GM23338 (cell line): Measurements from ENCODE around the gene USP31. TPM values are rescaled to one million over a fixed set of nuclear protein-coding genes. Genes with fewer than 3 reads are reported as not detected.

Experiments
- ATAC-seq: fragments of 200-7000 bp; cut with Tn5 transposase; 3 replicates; pipeline ENCODE4 v1.9.1; 2020
- DNase-seq: peaks from one replicate; pipeline ENCODE4 v3.0.0-alpha.2; 2015; ENCODE audit warnings: low spot score
- H2AFZ ChIP-seq: fragments of 200-600 bp; sonication (generic); 2 replicates; pipeline ENCODE4 v1.8.0; 2016; ENCODE audit warnings: antibody characterized with exemption, mild to moderate bottlenecking, moderate library complexity
- H3F3A ChIP-seq: fragments of 200-600 bp; sonication (generic); replicated peaks from 2 replicates; pipeline ENCODE4 v1.8.0; 2017; ENCODE audit warnings: antibody characterized with exemption, mixed run types, low read depth
- H3K27ac ChIP-seq: fragments of 200-600 bp; sonication (generic); 2 replicates; pipeline ENCODE4 v1.6.1; 2016; ENCODE audit warnings: low read depth
- H3K27me3 ChIP-seq: fragments of 200-600 bp; sonication (generic); 2 replicates; pipeline ENCODE4 v1.8.0; 2016; ENCODE audit warnings: mild to moderate bottlenecking, mixed run types, moderate library complexity; ENCODE audit not compliant: insufficient read depth
- H3K36me3 ChIP-seq: fragments of 200-600 bp; sonication (generic); 2 replicates; pipeline ENCODE4 v1.8.0; 2016; ENCODE audit warnings: mild to moderate bottlenecking; ENCODE audit not compliant: insufficient read depth
- H3K4me1 ChIP-seq: fragments of 200-600 bp; sonication (generic); 2 replicates; pipeline ENCODE4 v1.8.0; 2016; ENCODE audit warnings: mild to moderate bottlenecking, moderate library complexity; ENCODE audit not compliant: insufficient read depth
- H3K4me2 ChIP-seq: fragments of 200-600 bp; sonication (generic); 2 replicates; pipeline ENCODE4 v1.7.1; 2017; ENCODE audit warnings: mixed run types
- H3K4me3 ChIP-seq: fragments of 200-600 bp; sonication (generic); 2 replicates; pipeline ENCODE4 v1.6.1; 2016; ENCODE audit warnings: mixed run types
- H3K79me2 ChIP-seq: fragments of 200-600 bp; sonication (generic); replicated peaks from 2 replicates; pipeline ENCODE4 v1.8.0; 2017; ENCODE audit warnings: mild to moderate bottlenecking; ENCODE audit not compliant: insufficient read depth
- H3K9me2 ChIP-seq: fragments of 200-600 bp; sonication (generic); 2 replicates; pipeline ENCODE4 v1.8.0; 2017; ENCODE audit not compliant: insufficient read depth
- H4K20me1 ChIP-seq: fragments of 200-600 bp; sonication (generic); replicated peaks from 2 replicates; pipeline ENCODE4 v1.8.0; 2017; ENCODE audit warnings: mild to moderate bottlenecking; ENCODE audit not compliant: insufficient read depth
- H3K27ac Mint-ChIP-seq: 2 replicates; pipeline ENCODE4 v1.8.0; 2020; ENCODE audit warnings: inconsistent platforms, mild to moderate bottlenecking, moderate library complexity, mixed read lengths
- H3K27me3 Mint-ChIP-seq: 3 replicates; pipeline ENCODE4 v1.8.0; 2022; ENCODE audit warnings: low read depth, mild to moderate bottlenecking, moderate library complexity, mixed read lengths, inconsistent platforms; ENCODE audit not compliant: insufficient read depth, poor library complexity
- H3K36me3 Mint-ChIP-seq: 3 replicates; pipeline ENCODE4 v1.8.0; 2021; ENCODE audit warnings: low read depth, mild to moderate bottlenecking, inconsistent platforms, moderate library complexity, mixed read lengths
- H3K4me1 Mint-ChIP-seq: 3 replicates; pipeline ENCODE4 v1.8.0; 2020; ENCODE audit warnings: mild to moderate bottlenecking, inconsistent platforms, mixed read lengths
- H3K4me3 Mint-ChIP-seq: 3 replicates; pipeline ENCODE4 v1.8.0; 2021; ENCODE audit warnings: moderate library complexity, mild to moderate bottlenecking, inconsistent platforms, mixed read lengths
- H3K9me3 Mint-ChIP-seq: 3 replicates; pipeline ENCODE4 v1.8.0; 2020; ENCODE audit warnings: moderate library complexity, mild to moderate bottlenecking, inconsistent platforms, mixed read lengths
- CREB1 ChIP-seq: fragments of 250-450 bp; sonication (Bioruptor Pico); IDR thresholded peaks from 2 replicates; pipeline ENCODE4 v1.5.0; 2020; ENCODE audit warnings: low read depth, mild to moderate bottlenecking, moderate library complexity
- EZH2 ChIP-seq: fragments of 200-600 bp; sonication (generic); IDR thresholded peaks from one replicate; pipeline ENCODE4 v1.8.0; 2017; ENCODE audit warnings: antibody characterized with exemption, mild to moderate bottlenecking, low read depth; ENCODE audit not compliant: unreplicated experiment
- JUNB ChIP-seq: IDR thresholded peaks from one replicate; pipeline ENCODE4 v1.6.1; 2016; ENCODE audit warnings: antibody characterized with exemption; ENCODE audit not compliant: unreplicated experiment
- NANOG ChIP-seq: IDR thresholded peaks from 2 replicates; pipeline ENCODE4 v1.6.1; 2016; ENCODE audit warnings: antibody characterized with exemption, borderline replicate concordance
- REST ChIP-seq: IDR thresholded peaks from one replicate; pipeline ENCODE4 v1.6.1; 2018; ENCODE audit warnings: antibody characterized with exemption; ENCODE audit not compliant: unreplicated experiment
- STAT1 ChIP-seq: IDR thresholded peaks from one replicate; pipeline ENCODE4 v1.6.1; 2016; ENCODE audit warnings: antibody characterized with exemption; ENCODE audit not compliant: unreplicated experiment
- ZNF114 ChIP-seq: fragments of 250-450 bp; sonication (Bioruptor Pico); IDR thresholded peaks from 2 replicates; pipeline ENCODE4 v1.5.0; 2020; ENCODE audit warnings: mild to moderate bottlenecking, moderate library complexity
- ZNF331 ChIP-seq: fragments of 250-450 bp; sonication (Bioruptor Pico); IDR thresholded peaks from 2 replicates; pipeline ENCODE4 v1.5.0; 2020; ENCODE audit warnings: low read depth, mild to moderate bottlenecking, moderate library complexity
- ZNF462 ChIP-seq: fragments of 250-450 bp; sonication (Bioruptor Pico); IDR thresholded peaks from 2 replicates; pipeline ENCODE4 v1.5.0; 2020; ENCODE audit warnings: mild to moderate bottlenecking, moderate library complexity
- polyA plus RNA-seq: library from polyadenylated mRNA; unstranded; fragments of >200 nt; fragmentation: Nextera tagmentation; extraction: Ambion mirVana; gene quantifications from 2 replicates; pipeline ENCODE4 v1.2.1, GENCODE V29; 2016
- total RNA-seq: library from RNA; depleted of rRNA; stranded (reverse); fragments of >200 nt; shearing (Covaris generic); gene quantifications from 2 replicates; pipeline ENCODE4 v1.2.3, GENCODE V29; 2014
- TF ChIP-seq, protein P1 (sequence below): IDR thresholded peaks from 2 replicates; pipeline ENCODE4 v1.6.1; 2016; ENCODE audit warnings: antibody characterized with exemption

USP31 gene
- total and polyA plus RNA-seq, 2 experiments from 2014 or later, result 4.3 to 17.9 TPM

DNA sequence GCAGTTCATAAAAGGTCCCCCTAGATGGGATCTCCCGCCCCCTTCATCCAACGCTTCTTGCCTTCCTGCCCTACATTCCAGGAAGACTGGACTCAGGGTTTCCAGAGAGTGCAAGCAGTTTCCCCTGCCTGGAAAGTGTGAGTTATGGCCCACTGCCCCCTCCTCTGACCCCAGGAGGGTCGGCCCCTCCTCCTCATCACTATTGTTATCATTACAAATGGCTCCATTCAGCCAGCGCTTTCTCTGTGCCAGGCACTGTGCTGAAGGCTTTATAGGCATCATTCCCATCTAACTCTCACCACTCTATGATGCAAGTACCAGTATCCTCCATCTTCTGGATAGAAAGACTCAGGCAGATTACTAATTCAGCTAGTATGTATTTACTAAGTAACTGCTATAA is 90.7 kb downstream of the USP31 start:
- H3K4me2 ChIP-seq, result no peak overlapping the region
- H3K36me3 ChIP-seq, result no peaks in the 10 kb centered on the region
- H3K27me3 Mint-ChIP-seq, result no peaks in the 10 kb centered on the region
- no peaks in the 10 kb centered on the region for H4K20me1 ChIP-seq
- ATAC-seq (no peak), DNase-seq (no peak)
- no peaks in the 10 kb centered on the region for H3F3A ChIP-seq
- H3K4me1 ChIP-seq, result peaks cover 4% of the 10 kb centered on the region
- no peaks in the 10 kb centered on the region for H3K9me3 Mint-ChIP-seq
- no peaks in the 10 kb centered on the region for H3K9me2 ChIP-seq
- no peaks in the 10 kb centered on the region for H3K36me3 Mint-ChIP-seq
- no peaks in the 10 kb centered on the region for H3K79me2 ChIP-seq
- H3K27ac Mint-ChIP-seq, result no peak overlapping the region
- no peak overlapping the region for H3K27ac ChIP-seq
- no peak overlapping the region for H3K4me3 Mint-ChIP-seq
- H3K27me3 ChIP-seq, result no peaks in the 10 kb centered on the region
- peaks cover 30% of the 10 kb centered on the region for H3K4me1 Mint-ChIP-seq
- TF ChIP-seq NANOG, result no peak
- no peak for TF ChIP-seq ZNF331
- TF ChIP-seq ZNF114, result no peak
- no peak for TF ChIP-seq ZNF462 (CRISPR knock-in tag)
- TF ChIP-seq, protein P1, sequence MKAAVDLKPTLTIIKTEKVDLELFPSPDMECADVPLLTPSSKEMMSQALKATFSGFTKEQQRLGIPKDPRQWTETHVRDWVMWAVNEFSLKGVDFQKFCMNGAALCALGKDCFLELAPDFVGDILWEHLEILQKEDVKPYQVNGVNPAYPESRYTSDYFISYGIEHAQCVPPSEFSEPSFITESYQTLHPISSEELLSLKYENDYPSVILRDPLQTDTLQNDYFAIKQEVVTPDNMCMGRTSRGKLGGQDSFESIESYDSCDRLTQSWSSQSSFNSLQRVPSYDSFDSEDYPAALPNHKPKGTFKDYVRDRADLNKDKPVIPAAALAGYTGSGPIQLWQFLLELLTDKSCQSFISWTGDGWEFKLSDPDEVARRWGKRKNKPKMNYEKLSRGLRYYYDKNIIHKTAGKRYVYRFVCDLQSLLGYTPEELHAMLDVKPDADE, result no peak
- TF ChIP-seq JUNB, result no peak
- TF ChIP-seq REST, result no peak
- TF ChIP-seq CREB1, result no peak
- TF ChIP-seq STAT1, result no peak
- TF ChIP-seq EZH2, result no peak
- no peak overlapping the region for H2AFZ ChIP-seq
- no peak overlapping the region for H3K4me3 ChIP-seq
